GM13977 (cell line): Measurements from ENCODE around the gene UGT1A3.
"Not testable (repeated sequence)": the region's sequence is repeated elsewhere in the genome, so short reads cannot be mapped to it uniquely, and the experiment has no call there.

Experiments used
- DNase-seq: peaks from one replicate; pipeline ENCODE4 v3.0.0; 2012; ENCODE audit warnings: low spot score
- CTCF ChIP-seq: IDR thresholded peaks from 2 replicates; pipeline ENCODE4 v1.5.1; 2012; ENCODE audit warnings: mild to moderate bottlenecking, control low read depth; ENCODE audit not compliant: insufficient read depth; ENCODE audit errors: extremely low read depth, missing control alignments
- in situ Hi-C: fragments of 300-500 bp; cut with MboI; formaldehyde crosslinking; loops from one replicate; pipeline ENCODE4 v1.12.0; 2022; ENCODE audit warnings: low sequenced_read_pairs, low pct_unique_long_range_greater_than_20kb, mixed read lengths, inconsistent platforms; ENCODE audit not compliant: unreplicated experiment

The UGT1A3 gene

DNA sequence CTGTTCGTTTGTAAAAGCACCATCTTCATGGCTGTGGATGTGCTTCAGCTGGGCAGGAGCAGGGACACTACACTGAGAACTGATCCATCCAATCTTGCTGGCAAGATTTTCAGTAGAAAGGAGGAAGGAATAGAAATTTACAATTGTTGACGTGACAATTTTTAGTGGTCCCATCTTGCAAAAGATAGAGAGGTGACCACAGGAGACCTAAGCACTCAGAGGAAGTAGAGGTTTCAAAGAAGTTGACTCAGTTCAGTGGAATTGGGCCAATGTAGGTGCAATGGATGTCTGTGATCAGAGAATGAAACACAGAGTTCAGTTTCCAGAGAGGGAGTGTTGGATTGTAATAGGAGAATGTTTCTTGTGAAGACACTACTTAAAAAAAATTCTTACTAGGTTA lies 14.7 kb upstream of the UGT1A3 start:
- no peak for DNase-seq
- no peak for TF ChIP-seq CTCF
- in situ Hi-C loops, result loop anchor here (25.0 kb wide), 1 partner anchor 227 kb away; no protein-coding TSS in a partner anchor

- no peak for TF ChIP-seq CTCF
- DNase-seq, result no peak
- in situ Hi-C loops, result loop anchor here (25.0 kb wide), 1 partner anchor 231 kb away; no protein-coding TSS in a partner anchor
Observed at GRCh38 chr2:233718552-233718951, 10.3 kb upstream of the UGT1A3 start, which contains the start of gene UGT1A4. TSS of gene UGT1A4 (plus strand) at chr2:233718736. CDS start at chr2:233718821, 85 bp downstream.

DNA sequence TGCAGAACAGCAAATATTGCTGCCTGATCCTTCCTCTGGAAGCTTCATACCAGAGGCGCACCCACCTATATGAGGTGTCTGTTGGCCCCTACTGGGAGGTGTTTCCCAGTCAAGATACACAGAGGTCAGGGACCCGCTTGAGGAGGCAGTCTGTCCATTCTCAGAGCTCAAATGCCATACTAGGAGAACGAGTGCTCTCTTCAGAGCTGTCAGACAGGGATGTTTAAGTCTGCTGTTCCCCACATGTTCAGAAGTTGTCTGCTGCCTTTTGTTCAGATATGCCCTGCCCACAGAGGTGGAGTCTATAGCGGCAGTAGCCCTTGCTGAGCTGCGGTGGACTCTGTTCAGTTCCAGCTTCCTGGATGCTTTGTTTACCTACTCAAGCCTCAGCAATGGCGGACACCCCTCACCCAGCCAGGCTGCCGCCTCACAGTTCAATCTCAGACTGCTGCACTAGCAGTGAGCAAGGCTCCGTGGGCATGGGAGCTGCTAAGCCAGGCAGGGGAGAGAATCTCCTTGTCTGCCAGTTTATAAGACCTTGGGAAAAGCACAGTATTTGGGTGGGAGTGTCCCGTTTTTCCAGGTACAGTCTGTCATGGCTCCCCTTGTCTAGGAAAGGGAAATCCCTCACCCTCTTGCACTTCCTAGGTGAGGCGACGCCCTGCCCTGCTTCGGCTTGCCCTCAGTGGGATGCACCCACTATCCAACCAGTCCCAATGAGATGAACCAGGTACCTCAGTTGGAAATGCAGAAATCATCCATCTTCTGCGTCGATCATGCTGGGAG lies 8.2 kb downstream of the UGT1A3 start:
- DNase-seq, in situ Hi-C loops: not testable (repeated sequence)

DNA sequence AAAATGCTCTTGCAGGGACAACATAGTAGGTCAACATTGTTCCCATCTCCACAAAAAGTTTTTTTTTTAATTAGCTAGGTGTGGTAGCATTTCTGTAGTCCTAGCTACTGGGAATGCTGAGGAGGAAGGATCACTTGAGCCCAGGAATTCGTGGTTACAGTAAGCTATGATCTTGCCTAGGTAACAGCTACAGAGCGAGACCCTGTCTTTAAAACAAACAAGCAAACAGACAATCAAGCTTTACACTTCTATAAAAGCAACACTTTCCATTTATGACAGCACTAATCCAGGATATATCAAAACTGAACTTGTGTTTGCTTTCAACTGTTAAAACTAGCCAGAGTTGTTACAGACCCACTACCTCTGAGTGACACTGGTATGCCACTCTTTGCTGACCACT lies 12.0 kb downstream of the UGT1A3 start:
- DNase-seq, result no peak
- TF ChIP-seq CTCF, result no peak
- in situ Hi-C loops, result no loop called here

DNA sequence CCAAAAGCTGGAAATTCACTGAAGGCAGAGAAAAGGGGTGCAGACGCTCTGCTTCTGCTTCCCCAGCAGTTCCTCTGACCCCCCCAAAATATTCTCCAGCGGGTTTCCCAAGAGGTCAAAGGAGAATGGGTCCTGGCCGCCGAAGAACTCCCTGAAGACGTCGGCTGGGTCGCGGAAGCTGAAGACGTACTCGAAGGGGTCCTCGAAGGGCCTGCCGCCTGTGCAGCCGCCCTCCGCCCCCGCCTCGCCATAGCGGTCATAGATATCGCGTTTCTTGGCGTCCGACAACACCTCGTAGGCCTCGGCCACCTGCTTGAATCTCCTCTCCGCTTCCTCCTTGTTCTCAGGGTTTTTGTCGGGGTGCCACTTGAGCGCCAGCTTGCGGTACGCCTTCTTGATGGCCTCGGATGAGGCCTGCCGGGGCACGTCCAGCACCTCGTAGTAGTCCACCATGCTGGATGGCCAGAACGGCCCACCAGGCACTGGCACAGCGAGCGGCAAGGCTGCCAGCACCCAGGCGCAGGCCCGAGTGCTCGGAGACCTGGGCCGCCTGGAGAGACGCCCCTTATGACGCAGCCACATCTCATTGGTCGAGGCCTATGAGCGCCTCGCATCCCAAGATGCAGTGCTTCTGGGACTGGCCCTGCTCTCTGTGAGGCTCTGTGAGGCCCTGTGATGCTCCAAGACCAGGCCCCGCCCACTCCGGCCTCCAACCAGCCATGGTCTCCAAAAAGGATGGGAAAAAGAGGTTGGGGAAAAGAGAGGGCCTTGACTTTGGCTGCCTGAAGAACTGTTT lies 14.8 kb downstream of the UGT1A3 start:
- no peak for DNase-seq
- no peak for TF ChIP-seq CTCF
- in situ Hi-C loops, result no loop called here

GRCh38 chr2:233745073-233745755 lies 16.4 kb downstream of the UGT1A3 start:
- no peak for DNase-seq
- in situ Hi-C loops, result no loop called here
- no peak for TF ChIP-seq CTCF

DNA sequence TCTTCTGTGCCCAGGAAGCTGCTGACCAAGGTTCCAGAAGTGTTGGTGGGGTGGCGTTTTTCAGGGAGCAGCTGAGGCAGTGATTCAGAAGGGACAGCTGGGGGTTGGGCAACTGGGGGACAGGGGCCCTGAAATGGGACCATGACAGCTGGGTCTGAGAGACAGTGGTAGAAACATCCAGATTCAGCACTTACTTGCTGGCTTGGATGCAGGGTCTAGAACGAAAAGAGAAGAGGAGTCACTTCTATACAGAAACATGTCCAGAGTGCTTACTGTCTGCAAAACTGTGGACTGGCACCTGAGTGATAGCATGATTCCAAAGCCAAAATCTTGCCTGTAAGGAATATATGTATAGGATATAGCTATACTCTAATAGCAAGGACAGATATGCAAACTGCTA lies 17.0 kb downstream of the UGT1A3 start:
- DNase-seq, in situ Hi-C loops: not testable (repeated sequence)
